Ishikawa (cell line): ENCODE measurements around the gene MAPK11.

Source experiments
- CEBPB ChIP-seq: IDR thresholded peaks from 2 replicates; pipeline ENCODE4 v1.6.1; 2012
- CREB1 ChIP-seq: IDR thresholded peaks from 2 replicates; pipeline ENCODE4 v1.6.1; 2012; ENCODE audit warnings: low read depth
- EGR1 ChIP-seq: IDR thresholded peaks from 2 replicates; pipeline ENCODE4 v1.6.1; 2012
- EP300 ChIP-seq: IDR thresholded peaks from 2 replicates; pipeline ENCODE4 v1.6.1; 2012; ENCODE audit warnings: borderline replicate concordance
- FOXM1 ChIP-seq: IDR thresholded peaks from 2 replicates; pipeline ENCODE4 v1.6.1; 2012; ENCODE audit warnings: low read depth, borderline replicate concordance
- NFIC ChIP-seq: IDR thresholded peaks from 2 replicates; pipeline ENCODE4 v1.6.1; 2012
- RAD21 ChIP-seq: IDR thresholded peaks from 2 replicates; pipeline ENCODE4 v1.6.1; 2012; ENCODE audit warnings: low read depth
- TAF1 ChIP-seq: IDR thresholded peaks from 2 replicates; pipeline ENCODE4 v1.6.1; 2012; ENCODE audit warnings: low read depth, mild to moderate bottlenecking
- TCF12 ChIP-seq: IDR thresholded peaks from 2 replicates; pipeline ENCODE4 v1.6.1; 2012; ENCODE audit warnings: low read depth
- TEAD4 ChIP-seq: IDR thresholded peaks from 2 replicates; pipeline ENCODE4 v1.6.1; 2012
- YY1 ChIP-seq: IDR thresholded peaks from 2 replicates; pipeline ENCODE4 v1.6.1; 2012; ENCODE audit warnings: low read depth
- ZBTB7A ChIP-seq: IDR thresholded peaks from 2 replicates; pipeline ENCODE4 v1.6.1; 2012; ENCODE audit warnings: low read depth
- TF ChIP-seq, protein P1 (sequence below): IDR thresholded peaks from 2 replicates; pipeline ENCODE4 v1.6.1; 2012
- TF ChIP-seq, protein P2 (sequence below): IDR thresholded peaks from 2 replicates; pipeline ENCODE4 v1.6.1; 2012; ENCODE audit warnings: low read depth, mild to moderate bottlenecking
- TF ChIP-seq, protein P3 (sequence below): IDR thresholded peaks from 2 replicates; pipeline ENCODE4 v1.6.1; 2012

MAPK11 gene

DNA sequence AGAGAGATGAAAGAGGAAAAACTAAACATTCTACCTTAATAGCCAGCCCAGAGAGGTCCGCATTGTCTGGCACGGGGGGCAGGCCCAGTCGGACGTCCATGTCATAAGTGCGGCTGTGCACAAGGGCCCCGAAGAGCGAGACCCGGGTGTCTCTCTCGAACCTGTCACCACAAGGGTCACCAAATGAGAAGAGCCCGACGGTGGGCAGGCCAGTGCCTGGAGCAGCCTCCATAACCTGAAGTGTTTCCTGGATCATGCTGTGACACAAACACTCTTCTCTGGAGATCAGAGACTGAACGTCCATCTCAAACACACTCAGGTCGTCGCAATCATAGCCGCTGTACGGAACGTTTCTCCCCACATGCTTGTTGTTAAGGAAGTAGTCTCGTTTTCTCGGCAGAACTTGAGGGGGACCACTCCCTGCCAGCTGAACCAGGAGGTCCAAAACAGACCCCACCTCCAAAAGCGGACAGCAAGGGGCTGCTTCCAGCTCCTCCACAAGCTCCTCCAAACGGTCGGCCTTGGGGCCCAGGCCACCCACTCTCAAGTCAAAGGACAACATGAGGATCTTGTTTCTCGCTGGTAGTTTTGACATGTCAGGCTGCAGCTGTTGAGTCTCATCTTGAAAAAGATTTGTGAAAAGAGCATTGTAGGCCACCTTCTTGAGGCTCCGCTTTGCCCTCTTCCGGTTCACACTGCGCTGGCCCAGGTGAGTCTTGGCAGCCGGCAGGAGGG, 26.3 kb downstream of the MAPK11 start:
- no peak for TF ChIP-seq TEAD4
- TF ChIP-seq, protein P1, sequence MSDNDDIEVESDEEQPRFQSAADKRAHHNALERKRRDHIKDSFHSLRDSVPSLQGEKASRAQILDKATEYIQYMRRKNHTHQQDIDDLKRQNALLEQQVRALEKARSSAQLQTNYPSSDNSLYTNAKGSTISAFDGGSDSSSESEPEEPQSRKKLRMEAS, result no peak
- TF ChIP-seq NFIC, result no peak
- TF ChIP-seq, protein P2, sequence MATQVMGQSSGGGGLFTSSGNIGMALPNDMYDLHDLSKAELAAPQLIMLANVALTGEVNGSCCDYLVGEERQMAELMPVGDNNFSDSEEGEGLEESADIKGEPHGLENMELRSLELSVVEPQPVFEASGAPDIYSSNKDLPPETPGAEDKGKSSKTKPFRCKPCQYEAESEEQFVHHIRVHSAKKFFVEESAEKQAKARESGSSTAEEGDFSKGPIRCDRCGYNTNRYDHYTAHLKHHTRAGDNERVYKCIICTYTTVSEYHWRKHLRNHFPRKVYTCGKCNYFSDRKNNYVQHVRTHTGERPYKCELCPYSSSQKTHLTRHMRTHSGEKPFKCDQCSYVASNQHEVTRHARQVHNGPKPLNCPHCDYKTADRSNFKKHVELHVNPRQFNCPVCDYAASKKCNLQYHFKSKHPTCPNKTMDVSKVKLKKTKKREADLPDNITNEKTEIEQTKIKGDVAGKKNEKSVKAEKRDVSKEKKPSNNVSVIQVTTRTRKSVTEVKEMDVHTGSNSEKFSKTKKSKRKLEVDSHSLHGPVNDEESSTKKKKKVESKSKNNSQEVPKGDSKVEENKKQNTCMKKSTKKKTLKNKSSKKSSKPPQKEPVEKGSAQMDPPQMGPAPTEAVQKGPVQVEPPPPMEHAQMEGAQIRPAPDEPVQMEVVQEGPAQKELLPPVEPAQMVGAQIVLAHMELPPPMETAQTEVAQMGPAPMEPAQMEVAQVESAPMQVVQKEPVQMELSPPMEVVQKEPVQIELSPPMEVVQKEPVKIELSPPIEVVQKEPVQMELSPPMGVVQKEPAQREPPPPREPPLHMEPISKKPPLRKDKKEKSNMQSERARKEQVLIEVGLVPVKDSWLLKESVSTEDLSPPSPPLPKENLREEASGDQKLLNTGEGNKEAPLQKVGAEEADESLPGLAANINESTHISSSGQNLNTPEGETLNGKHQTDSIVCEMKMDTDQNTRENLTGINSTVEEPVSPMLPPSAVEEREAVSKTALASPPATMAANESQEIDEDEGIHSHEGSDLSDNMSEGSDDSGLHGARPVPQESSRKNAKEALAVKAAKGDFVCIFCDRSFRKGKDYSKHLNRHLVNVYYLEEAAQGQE, result no peak

DNA sequence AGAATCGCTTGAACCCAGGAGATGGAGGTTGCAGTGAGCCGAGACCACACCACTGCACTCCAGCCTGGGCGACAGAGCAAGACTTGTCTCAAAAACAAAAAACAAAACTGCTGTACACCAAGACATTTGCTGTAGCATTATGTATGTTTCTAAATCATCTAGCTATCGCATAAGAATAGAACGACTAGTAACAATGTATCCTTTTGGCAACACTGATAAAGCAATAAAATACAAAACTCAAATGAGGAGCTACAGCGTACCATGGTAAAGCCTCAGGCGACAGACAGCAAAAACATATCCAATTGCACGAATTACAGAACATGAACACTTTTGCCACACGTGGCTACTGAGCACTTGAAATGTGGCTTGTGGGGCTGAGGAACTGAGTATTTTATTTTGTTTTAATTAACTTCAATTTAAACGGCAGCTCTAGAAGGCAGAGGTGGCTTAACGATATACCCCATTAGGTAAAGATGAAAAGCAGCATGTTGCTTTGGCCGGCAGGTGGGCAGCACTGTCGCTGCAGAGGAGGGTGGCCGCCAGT, 27.7 kb downstream of the MAPK11 start:
- TF ChIP-seq, protein P2, result no peak
- TF ChIP-seq, protein P1, result no peak
- TF ChIP-seq CEBPB, result no peak
- TF ChIP-seq, protein P3, sequence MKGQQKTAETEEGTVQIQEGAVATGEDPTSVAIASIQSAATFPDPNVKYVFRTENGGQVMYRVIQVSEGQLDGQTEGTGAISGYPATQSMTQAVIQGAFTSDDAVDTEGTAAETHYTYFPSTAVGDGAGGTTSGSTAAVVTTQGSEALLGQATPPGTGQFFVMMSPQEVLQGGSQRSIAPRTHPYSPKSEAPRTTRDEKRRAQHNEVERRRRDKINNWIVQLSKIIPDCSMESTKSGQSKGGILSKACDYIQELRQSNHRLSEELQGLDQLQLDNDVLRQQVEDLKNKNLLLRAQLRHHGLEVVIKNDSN, result no peak
- no peak for TF ChIP-seq FOXM1
- no peak for TF ChIP-seq YY1
- TF ChIP-seq TCF12, result no peak
- TF ChIP-seq CREB1, result no peak
- TF ChIP-seq TAF1, result no peak
- no peak for TF ChIP-seq RAD21
- no peak for TF ChIP-seq EGR1

DNA sequence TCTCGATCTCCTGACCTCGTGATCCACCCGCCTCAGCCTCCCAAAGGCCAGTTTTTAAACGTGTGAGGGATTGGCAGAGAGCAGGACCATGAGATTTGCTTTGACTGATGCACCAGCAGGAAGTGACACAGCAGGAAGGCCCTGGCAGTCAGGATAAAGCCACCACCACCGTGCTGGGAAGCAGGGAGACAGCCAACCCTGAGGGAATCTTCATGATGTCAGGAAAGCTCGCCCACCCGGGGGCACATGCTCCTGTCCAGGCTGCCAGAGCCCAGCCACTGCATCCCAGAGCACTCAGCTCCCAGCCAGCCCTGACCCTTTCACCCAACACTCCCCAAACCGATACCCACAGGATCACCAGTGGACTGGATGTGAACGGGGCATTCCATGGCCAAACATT, 31.4 kb downstream of the MAPK11 start:
- no peak for TF ChIP-seq EGR1
- no peak for TF ChIP-seq TCF12
- TF ChIP-seq FOXM1, result no peak
- no peak for TF ChIP-seq EP300
- no peak for TF ChIP-seq NFIC
- no peak for TF ChIP-seq YY1
- TF ChIP-seq CREB1, result no peak
- TF ChIP-seq, protein P2, result no peak
- no peak for TF ChIP-seq CEBPB
- TF ChIP-seq ZBTB7A, result no peak
- no peak for TF ChIP-seq TAF1
- TF ChIP-seq TEAD4, result no peak
- TF ChIP-seq, protein P1, result no peak
- TF ChIP-seq, protein P3, result no peak
- no peak for TF ChIP-seq RAD21

DNA sequence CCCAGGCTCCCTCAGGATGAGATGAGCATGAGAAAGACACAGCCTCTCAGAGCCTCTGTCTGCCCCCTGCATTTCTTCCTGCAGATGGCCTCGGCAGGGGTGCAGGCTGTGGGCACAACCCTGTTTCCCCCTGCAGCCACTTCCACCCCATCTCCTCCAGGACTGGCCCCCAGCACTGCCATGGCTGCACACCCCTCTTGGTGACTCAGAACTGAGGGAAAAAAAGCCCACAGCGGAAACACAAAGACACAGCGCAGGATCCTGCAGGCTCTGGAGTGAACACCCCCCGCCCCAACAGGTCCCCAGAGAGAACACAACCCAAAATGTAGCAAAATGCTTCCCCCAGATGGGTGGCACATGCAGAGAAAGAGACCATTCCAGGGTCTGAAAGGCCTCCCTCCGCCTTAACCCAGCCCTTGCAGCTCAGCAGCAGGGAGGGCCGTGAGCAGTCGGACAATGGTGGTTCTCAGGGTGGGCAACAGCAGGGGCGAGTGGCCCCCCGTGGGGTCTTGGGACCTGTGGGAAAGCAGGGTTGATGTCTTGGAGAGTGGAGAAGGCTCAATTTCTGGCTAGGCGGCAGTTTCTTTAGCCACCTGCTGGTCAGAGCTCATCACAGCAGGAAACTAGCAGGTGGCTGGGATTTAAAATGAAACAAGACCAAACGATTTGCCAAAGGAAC, 33.3 kb downstream of the MAPK11 start:
- TF ChIP-seq TCF12 (no peak), TEAD4 (no peak), ZBTB7A (no peak), EP300 (no peak), RAD21 (no peak), NFIC (no peak), EGR1 (no peak), FOXM1 (no peak), YY1 (no peak), TAF1 (no peak), CEBPB (no peak), CREB1 (no peak)
- TF ChIP-seq, protein P1, result no peak
- TF ChIP-seq, protein P2, result no peak
- TF ChIP-seq, protein P3, result no peak
